HG02943 (cell line): ENCODE results near the gene PCBP3.
"Not testable (repeated sequence)": the region's sequence is repeated elsewhere in the genome, so short reads cannot be mapped to it uniquely, and the experiment has no call there.

Experiments used
- ATAC-seq: cut with Tn5 transposase; IDR thresholded peaks from one replicate; pipeline ENCODE4 v1.9.1; 2021; ENCODE audit warnings: mild to moderate bottlenecking, low read depth, moderate library complexity; ENCODE audit not compliant: unreplicated experiment

Gene PCBP3

DNA sequence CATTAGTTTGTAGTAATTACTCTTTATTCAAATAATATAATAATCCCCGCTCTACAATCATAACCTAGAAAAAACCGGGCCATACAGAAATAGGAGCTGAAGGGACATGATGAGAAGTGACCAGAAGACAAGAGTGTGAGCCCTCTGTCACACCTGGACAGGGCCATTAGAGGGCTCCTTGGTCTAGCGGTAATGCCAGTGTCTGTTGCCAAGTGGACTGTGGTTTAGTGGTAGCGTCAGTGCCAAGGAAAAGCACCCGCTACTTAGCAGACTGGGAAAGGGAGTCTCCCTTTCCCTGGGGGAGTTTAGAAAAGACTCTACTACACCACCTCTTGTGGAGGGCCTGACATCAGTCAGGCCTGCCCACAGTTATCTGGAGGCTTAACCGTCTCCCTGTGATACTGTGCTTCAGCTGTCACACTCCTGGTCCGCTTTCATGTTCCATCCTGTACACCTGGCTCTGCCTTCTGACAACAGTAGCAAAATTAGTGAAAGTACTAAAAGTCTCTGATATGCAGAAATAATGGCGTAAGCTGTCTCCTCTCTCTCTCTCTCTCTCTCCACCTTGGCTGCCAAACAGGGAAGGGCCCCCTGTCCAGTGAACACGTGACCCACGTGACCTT lies 19.2 kb downstream of the PCBP3 start:
- ATAC-seq = not testable (repeated sequence)

GRCh38 chr21:45669382-45669781 lies 25.9 kb downstream of the PCBP3 start:
- ATAC-seq = no peak

DNA sequence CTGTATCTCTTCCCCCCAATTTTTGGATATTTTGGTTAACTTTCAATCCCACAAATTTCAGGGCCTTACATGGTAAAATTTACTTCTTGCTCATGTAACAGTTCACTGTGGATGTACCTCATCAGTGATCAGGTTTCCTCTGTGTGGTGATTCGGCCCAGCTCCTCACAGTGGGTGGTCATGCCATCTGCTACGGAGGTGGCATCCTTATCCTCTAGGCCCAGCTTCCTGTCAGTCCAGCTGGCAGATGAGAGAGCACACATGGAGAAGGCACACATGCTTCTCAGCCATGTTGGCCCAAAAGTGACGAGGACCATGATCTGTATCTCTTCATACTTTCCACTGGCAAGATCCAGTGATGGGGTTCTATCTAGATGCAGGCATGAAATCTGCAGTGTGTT lies 27.2 kb downstream of the PCBP3 start:
- ATAC-seq = no peak

DNA sequence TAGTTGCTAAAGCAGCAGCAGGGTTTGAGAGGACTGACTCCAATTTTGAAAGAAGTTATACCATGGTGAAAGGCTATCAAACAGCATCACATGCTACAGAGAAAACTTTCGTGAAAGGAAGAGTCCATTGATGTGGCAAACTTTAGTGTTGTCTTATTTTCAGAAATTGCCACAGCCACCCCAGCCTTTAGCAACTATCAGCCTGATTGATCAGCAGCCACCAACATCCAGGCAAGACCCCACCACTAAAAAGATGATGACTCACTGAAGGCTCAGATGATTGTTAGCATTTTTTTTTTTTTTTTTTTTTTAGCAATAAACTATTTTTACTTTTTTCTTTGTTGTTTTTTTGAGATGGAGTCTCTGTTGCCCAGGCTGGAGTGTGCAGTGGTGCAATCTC lies 35.3 kb downstream of the PCBP3 start:
- ATAC-seq = not testable (repeated sequence)

GRCh38 chr21:45680215-45680614 lies 36.7 kb downstream of the PCBP3 start:
- ATAC-seq = no peak

DNA sequence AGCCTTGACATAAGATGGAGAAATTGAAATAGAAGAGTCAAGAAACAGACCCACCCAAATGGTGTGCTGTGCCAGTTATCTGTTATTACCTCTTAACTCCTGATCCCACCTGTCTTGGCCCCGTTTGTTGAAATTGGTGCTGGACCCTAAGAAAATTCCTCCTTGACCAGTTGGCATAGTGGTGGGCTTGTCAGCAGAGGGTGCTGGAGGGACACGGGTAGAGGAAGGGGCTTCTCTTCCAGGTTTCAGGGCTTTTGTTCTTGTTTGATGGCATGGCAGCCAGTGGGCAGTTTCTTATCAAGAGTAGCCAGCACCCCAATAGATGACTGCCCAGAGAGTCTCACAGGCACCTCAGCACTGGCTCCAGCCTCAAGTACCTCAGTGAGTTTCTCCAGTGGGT lies 51.6 kb downstream of the PCBP3 start:
- no peak for ATAC-seq

GRCh38 chr21:45698493-45699184 lies 55.1 kb downstream of the PCBP3 start:
- ATAC-seq = no peak

DNA sequence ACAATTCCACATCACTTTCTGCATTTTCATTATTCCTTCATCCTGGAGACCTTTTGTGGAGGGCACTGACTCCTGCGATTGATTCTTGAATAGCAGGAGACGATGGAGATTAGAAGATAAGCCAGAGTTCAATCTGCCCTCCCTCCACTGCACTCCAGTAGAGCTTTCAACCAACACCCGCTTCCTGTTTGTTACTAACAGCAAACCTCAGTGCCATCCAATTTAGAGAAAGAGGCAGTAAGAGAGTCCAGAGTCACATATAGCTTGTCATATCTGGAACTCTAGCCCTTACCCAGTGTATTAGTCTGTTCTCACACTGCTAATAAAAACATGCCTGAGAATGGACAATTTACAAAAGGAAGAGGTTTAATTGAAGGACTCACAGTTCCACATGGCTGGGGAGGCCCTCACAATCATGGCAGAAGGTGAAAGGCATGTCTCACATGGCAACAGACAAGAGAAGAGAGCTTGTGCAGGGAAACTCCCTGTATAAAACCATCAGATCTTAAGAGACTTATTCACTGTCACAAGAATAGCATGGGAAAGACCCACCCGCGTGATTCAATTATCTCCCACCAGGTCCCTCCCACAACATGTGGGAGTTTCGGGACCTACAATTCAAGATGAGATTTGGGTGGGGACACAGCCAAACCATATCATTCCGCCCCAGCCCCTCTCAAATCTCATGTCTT lies 55.9 kb downstream of the PCBP3 start:
- ATAC-seq = no peak

GRCh38 chr21:45699966-45700365 lies 56.4 kb downstream of the PCBP3 start:
- no peak for ATAC-seq

GRCh38 chr21:45700461-45700860 lies 56.9 kb downstream of the PCBP3 start:
- no peak for ATAC-seq

DNA sequence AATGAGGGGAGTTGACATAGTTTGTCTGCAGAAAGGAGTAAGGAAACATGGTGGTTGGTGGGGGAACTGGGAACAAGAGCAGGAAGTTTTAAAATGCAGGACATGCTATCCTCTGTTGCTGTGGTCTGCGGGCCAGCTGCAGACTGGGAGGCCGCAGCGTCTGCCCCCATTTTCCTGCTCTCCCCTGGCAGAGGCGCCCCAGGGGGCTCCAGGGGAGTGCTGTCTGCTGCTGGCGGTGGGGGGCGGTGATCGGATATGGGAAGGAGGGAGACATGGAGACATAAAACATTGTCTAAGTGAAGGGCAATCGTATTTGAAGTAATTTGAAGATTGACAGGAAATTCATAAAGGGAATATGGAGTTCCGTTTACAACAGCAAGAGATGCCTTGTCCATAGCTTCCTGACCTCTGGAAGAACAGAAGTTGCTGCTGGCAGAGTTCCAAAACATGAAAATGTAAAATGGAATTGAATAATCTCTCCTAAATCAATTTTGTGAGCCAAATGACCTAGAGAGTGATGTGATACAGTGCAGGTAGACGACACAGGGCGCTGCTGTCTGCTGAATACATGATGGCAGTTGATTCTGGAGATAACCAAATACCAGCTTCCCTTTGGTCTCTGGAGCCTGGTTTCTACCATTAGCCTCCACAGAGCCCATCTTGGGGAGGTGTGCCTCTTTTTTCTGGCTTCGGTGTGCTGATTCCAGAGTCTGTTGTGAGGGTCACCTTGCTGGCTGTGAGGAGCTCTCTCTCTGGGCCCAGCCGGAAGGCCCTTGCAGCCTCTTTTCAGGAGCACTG lies 61.0 kb downstream of the PCBP3 start:
- no peak for ATAC-seq

- ATAC-seq = no peak
These were observed 62.8 kb downstream of the PCBP3 start for GRCh38 chr21:45706299-45706698.

DNA sequence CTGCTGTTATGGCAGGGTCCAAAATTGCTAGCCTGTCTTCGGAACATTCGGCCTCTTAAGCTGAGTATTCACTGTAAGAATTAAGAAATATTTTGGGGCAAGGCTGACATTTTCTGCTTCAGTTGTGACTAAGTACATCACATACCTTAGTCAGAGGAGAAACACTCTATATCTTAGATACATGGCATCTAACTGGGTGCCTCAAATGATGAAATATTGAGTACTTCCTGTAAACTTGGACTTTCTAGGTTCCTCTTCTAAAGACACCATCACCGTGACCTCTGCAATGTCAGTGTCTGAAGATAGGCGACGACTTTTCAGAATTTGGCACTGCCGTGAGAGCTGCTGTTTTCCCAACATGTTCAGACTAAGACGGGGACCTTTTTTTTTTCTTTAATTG lies 65.6 kb downstream of the PCBP3 start:
- no peak for ATAC-seq

DNA sequence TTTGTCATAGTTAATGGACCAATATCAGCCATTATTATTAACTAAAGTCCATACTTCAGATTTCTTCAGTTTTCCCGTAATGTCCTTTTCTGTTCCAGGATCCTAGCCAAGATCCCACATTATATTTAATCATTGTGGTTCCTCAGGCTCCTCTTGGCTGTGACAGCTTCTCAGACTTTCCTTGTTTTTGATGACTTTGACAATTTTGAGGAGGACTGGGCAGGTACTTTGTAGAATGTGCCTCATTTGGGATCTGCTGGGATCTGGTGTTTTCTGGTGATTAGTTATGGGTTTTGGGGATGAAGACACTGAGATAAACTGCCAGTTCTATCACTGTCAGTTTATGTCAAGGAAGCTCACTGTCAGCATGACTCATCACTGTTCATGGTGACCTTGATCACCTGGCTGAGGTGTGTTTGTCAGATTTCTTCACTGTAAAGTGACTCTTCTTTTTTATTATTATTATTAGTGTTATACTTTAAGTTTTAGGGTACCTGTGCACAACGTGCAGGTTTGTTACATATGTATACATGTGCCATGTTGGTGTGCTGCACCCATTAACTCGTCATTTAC lies 66.3 kb downstream of the PCBP3 start:
- no peak for ATAC-seq

DNA sequence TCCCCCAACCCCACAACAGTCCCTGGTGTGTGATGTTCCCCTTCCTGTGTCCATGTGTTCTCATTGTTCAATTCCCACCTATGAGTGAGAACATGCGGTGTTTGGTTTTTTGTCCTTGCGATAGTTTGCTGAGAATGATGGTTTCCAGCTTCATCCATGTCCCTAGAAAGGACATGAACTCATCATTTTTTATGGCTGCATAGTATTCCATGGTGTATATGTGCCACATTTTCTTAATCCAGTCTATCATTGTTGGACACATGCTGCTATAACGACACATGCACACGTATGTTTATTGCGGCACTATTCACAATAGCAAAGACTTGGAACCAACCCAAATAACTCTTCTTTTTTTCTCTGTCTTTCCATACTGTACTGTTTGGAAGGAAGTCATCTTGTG lies 66.8 kb downstream of the PCBP3 start:
- not testable (repeated sequence) for ATAC-seq

- ATAC-seq = no peak
These were observed 70.1 kb downstream of the PCBP3 start for GRCh38 chr21:45713613-45714012.

DNA sequence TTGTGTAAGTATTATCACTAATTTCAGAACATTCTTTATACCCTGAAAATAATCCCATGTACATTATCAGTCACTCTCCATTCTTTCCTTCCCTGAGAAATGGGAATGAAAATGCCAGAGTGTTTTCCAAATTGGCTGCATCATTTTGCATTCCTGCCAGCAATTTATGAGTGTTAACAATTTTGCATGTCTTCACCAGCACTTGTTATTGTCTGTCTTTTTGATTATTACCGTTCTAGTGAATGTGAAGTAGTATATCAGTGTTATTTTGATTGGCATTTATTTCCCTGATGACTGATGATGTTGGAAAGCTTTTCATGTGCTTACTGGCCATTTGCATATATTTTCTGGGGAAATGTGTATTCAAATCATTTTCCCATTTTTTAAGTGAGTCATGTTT lies 71.9 kb downstream of the PCBP3 start:
- no peak for ATAC-seq

GRCh38 chr21:45718413-45718812 lies 74.9 kb downstream of the PCBP3 start:
- no peak for ATAC-seq

DNA sequence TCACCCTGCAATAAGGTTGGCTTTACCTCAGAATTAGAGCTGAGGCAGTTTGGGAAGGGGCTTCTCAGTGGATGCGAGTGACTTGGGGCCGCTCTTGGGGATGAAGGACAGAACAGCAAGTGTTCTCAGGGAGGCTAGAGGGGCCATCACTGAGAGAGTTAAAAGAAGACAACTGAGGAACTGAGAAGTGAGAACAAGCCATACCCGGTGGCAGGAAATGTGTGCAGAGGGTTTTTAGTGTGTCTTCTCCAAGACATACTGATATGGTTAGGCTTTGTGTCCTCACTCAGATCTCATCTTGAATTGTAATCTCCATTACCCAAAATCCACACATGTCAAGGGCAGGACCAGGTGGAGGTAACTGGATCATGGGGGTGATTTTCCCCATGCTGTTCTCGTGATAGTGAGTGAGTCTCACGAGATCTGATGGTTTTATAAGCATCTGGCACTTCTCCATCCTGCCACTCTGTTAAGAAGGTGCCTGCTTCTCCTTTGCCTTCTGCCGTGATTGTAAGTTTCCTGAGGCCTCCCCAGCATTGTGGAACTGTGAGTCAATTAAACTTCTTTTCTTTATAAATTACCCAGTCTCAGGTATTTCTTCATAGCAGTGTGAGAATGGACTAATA lies 75.8 kb downstream of the PCBP3 start:
- ATAC-seq = no peak

DNA sequence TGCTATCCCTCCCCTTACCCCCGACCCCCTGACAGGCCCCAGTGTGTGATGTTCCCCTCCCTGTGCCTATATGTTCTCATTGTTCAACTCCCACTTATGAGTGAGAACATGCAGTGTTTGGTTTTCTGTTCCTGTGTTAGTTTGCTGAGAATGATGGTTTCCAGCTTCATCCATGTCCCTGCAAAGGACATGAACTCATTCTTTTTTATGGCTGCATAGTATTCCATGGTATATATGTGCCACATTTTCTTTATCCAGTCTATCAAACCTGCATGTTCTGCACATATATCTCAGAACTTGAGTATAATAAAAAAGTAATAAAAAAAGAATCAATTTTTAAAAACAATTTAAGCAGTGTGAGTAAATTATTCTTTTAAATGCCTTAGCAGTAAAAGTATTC lies 76.7 kb downstream of the PCBP3 start:
- not testable (repeated sequence) for ATAC-seq
